ENCODE data around the gene DHRS3.

The DHRS3 gene

DNA sequence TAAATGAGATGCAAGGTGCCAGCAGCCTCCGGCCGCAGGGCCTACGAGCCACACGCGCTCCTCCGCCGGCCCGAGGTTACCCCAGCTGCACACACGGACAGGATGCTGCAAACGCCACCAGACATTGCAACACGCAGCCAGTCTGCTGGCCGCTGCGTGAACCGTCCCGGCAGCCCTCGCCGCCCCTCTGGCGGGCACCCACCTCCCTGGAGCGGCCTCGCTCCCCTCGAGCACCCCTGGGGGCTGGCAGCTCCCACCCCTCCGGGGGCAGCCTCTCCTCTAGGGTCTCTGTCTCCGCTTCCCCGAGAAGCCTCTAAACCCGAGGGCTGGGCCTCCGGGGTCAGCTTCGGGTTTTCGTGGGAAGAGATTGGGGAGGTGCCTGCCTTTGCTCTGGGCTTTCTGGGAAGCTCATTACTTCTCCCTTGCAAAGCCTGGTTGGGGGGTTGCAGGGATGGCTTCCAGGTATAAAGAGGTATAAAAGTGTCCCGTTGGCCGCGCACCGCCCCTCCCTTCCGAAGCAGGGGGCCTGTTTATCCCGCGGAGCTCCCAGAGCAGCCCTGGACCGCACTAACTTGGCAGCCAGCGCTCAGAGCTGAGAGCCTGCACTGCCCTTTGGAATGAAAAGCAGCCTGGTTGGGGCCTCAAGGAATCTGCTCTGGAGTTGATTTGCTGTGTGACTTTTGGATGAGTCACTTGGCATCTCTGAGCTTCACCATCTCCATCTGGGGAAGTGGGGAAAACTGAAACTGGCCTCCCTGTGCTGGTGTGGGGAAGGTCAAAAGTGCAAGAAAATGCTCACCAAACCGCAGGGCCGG lies 21.8 kb downstream of the DHRS3 start:
- peak; percentile 76 for DNase-seq

DNA sequence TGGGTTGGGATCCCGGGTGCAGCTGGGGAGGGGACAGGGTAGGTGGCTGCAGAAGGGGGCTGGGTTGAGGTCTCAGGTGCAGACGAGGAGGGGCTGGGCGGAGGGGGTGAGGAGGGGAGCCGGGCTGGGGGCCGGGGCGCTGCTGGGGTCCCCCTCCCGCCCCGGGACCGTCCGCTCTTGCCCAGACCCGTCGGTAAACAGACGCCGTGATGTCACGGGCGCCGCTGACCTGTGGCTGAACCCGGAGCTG lies 22.3 kb downstream of the DHRS3 start:
- no peak for DNase-seq

DNA sequence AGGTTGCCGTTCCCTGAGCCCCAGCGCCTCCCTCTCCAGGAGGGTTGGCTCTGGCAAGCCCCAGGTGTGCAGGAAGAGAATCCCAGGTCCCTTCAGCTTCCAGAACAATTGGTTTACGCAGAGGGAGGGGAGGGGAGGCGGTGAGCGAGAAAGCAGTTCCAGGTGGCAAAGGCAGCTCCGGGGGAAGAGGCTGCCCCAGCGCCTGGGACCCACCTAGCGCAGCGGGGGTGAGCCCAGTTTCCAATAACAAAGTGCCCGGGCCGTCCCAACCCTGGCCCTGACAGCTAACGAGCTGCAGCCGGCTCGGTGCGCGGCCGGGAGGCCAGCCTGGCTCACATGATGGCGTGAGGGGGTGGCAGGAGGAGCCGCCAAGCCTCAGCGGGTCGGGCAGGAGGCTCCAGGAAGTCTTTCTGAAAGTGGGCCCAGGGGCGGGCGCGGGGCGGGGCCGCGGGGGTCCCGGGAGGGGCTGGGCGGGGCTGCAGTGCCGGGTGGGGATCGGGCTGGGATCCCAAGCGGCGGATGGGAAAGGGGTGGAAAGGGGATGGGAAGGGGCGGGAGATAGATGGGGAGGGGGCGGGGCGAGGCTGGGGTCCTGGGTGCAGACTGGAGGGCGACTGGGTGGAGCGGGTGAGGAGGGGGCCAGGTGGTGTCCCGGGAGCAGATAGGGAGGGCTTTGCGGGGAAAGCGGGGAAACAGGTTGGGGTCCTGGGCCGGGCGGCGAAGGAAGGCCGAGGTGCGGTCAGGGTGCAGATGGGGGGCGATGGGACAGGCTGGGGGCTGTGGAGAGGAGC lies 22.8 kb downstream of the DHRS3 start:
- DNase-seq, result no peak

DNA sequence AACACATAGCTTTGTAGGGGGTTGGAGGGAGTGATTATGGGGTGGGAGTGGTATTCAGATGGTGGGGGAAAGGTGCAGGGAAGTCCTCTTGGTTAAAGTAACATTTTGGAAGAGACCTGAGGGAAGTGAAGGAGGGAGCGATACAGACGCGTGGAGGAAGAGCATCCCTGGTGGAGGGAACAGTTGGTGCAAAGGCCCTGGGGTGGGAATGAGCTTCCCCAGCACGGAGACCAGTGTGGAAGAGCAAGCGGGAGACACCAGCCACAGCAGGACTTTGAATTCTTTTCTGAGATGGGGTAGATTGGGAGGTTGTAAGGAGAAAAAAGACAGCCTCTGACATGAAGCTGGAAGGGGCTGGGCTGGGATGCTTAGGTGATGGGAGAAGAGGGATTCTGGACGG lies 23.5 kb downstream of the DHRS3 start:
- no peak for DNase-seq

DNA sequence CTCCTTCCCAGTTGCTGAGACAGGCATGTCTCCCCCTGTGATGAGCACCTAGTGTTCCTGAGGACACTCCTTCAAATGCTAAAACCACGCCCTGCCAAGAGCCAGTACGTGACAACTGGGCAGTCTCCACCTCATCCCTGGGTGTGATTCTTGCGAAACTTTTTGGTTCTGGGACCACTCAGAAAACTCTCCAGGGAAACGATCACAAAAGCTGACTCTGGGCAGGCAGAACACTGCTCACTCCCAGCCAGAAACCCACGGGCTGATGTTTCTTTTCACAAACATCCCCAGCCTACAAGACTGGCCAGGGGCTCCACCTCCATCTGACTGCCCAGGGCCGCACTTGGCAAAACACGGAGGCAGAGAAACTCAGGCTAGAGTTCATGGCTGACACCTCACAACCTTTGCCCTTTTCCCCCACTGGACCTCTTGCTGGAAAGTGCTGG lies 24.4 kb downstream of the DHRS3 start:
- no peak for DNase-seq

DNA sequence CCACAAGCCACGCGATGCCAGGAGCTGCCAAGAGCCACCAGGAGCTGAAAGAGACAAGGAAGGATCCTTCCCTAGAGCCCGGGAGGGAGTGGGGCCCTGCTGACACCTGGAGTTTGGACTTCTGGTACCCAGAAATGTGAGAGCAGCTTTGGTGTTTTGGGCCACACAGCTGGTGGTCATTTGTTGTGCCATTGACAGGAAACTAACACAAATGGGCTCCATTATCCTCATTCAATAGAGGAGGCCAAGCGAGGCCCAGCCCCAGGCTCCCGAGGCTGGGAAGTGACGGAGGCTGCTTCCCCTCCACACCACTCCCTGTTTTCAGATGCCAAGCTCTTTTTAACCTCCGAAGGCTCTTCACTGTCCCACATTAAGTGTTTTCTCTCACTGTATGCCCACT lies 25.5 kb downstream of the DHRS3 start:
- no peak for DNase-seq

DNA sequence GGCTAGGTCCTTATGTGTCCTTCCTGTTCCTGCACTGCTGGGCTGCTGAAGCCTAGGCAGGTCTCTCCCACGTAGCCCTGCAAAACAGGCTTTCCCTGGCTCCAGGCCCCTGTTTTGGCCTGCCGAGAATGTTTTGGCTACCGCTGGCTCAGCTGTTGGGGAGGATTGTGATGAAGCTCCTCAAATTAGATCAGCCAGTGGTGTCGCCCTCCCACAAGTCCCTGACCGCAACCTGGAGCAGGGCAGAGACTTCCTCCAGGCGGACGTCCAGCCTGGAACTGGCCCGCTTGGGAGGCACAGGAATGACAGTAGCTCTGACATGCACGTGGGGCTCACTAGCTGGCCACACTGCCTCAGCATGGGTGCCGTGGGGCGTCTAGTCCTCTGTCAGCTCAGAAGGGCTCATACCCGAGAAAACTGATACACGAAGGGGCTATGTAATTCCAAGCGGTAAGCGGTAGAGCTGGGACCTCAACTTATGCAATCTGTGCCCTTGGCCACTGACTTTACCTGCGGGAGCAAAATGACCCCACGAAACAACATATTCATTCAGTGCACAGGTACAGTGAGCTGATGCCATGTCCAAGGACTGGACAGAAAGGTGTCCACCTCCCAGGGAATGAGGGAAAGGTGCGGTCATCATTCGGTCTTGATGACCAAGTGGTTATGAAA lies 26.6 kb downstream of the DHRS3 start:
- DNase-seq, result no peak

DNA sequence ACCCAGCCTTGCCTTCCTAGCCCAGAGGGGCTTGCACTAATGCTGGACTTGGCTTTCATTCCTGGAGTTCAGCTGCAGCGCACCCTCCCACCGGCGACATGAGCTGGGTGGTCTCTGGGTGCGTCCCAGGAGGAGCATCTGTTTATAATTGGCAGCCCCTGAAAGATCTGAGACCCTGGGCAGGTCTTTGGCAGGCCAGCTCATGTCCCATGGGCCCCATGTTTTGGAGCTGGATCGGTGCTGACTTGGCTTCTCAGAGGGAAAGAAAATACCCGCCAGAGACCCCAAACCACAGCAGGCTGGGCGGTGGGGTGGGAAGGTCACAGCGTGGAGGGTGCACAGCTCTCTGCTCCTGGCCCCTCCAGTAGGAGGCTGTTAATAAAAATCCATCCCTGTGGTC lies 29.3 kb downstream of the DHRS3 start:
- DNase-seq, result no peak

DNA sequence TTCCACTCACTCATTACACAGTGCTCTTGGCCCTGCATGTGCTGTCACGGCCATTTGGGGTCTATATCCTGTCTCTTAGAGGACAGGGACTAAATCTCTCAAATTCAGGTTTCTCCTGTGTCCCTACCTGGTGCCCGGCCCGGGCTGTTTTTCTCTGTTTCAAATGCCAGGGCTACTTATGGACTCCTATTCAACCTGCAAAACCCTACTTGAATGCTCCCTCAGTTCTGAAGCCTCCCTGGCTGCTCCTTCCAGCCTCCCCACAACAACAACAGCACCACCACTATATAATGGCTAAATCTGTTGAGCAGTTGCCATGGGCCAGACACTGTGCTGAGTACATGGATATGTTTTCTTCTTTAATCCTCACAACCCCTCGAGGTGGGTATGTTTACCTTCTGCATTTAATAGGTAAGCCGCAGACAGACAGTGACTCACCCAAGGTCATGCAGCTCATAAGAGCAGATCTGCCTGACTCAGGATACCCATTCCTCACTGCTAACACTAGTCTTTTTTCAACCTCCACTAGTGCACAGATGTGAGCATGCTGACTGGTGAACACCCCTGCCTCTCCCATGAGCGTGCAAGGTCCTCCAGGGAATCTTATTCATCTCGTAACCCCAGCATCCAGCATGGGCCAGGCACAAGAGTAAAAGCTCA lies 29.9 kb downstream of the DHRS3 start:
- no peak for DNase-seq

DNA sequence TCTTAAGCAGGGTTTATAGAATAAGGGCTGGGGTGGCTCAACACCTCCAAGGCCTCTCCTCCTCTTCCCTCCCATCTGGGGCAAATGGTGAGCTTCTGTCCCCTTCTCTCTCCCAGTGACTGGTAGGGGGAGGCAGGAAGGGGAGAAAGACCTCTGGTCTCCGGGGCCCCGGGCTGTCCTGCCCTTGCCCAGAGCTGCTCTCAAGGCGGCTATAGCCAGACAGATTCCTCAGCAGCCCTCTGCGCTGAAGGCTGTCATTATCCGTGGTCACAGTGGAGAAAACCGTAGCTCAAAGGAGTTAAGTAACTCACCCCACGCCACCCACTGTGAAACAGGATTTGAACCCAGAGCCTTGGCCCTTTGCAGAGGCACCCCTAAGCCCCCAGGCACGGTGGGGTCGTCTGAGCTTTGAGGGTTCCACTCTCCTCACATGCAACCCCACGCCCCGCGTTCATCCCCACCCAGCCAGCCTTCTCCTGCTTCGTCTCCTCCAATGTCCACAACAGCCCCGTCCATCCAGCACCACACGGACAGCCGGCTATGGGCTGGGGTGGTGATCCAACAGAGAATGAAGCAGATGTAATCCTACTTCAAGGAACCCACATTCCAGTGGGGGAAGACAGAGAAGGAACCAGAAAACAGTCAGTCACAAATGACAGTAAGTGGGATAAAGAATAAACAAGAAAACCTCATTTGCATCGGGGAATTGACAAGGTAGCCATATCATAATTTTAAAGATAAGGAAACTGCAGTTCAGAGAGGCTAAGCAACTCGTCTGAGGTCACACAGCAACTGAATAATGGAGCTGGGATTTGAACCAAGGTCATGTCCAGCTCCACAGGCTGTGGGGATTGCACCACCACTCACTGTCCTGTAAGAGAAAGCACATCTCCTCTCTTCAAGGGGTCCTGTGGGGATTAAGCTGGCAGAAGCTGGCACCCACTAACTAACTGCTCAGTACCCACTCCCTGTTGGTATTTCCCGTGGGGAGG lies 31.8 kb downstream of the DHRS3 start:
- no peak for DNase-seq

DNA sequence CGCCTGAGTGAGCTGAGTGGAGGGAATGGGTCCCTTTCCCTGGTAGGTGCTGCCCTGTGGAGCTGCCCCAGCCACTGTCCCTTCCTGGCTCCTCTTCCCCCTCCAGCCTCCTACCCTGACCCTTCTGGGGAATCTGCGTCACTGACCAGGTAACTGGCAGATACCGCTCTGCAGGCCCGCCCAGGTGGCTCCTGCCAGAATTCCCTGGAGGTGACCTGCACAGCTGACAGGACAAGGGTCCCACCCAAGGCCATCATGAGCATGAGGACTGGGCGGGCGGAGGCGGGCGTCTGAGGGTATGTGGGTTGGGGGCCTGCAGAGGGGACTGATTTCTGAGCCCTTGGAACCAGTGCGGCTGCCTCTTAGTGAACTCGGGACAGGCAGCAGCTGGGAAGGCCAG lies 32.5 kb downstream of the DHRS3 start:
- DNase-seq, result no peak

DNA sequence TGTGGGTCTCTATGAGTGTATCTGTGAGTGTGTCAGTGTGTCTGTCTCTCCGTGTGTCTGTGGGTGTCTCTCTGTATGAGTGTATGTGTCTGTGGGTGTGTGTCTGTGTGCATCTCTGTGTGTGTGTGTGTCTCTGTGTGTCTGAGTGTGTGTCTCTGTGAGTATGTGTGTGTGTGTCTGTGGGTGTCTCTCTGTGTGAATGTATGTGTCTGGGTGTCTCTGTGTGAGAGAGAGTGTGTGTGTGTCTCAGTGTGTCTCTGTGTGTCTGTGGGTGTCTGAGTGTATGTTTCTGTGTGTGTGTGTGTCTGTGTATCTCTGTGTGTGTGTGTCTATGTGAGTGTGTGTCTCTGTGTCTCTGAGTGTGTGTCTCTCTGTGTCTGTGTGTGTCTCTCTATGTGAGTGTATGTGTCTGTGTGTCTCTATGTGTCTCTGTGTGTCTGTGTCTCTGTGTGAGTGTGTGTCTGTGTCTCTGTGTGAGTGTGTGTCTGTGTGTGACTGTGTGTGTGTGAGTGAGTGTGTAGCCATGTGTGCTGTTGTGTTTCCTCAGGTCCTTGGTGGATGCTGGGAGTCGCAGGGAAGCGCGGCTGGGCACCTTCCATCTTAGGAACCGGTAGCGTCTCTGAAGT lies 33.0 kb downstream of the DHRS3 start:
- DNase-seq, result no peak

DNA sequence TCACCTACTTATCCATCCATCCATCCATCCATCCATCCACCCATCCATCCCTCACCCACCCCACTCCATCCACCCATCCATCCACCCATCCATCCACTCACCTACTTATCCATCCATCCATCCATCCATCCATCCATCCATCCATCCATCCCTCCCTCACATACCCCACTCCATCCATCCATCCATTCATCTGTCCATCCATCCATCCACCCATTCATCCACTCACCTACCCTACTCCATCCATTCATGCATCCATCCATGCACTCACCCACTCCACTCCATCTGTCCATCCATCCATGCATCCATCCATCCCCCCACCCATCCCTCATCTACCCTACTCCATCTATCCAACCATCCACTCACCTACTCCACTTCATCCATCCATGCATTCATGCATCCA lies 34.5 kb downstream of the DHRS3 start:
- no peak for DNase-seq

DNA sequence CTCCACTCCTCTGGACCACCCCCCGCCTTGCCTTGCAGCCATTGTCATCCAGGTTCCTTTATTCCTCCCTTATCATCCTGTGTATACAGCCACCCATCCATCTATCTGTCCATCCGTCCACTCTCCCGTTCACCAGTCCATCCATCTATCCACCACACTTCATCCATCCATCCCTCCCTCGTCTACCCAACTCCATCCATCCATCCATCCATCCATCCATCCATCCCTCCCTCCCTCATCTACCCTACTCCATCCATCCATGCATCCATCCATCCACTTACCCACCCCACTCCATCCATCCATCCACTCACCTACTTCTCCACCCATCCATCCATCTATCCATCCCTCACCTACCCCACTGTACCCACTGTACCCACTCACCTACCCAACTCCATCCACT lies 35.4 kb downstream of the DHRS3 start:
- no peak for DNase-seq

DNA sequence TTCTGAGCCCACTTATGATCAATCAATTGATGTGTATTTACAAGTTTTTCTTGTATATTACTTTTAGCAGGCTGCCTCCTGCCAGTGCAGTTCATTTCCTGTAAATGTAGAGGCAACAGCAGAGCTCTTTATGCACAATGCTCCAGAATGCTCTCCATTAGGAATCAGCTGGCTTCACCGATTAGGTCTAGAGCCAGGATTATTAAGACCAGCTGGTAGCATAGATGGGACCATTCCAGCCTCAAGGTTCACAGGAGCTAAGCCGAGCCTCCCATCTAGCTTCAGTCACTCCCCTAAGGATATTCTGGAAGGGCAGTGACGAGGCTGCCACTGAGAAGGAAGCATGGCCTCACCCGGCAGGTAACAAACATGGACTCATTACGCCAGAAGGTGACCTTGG lies 36.8 kb downstream of the DHRS3 start:
- DNase-seq, result no peak

DNA sequence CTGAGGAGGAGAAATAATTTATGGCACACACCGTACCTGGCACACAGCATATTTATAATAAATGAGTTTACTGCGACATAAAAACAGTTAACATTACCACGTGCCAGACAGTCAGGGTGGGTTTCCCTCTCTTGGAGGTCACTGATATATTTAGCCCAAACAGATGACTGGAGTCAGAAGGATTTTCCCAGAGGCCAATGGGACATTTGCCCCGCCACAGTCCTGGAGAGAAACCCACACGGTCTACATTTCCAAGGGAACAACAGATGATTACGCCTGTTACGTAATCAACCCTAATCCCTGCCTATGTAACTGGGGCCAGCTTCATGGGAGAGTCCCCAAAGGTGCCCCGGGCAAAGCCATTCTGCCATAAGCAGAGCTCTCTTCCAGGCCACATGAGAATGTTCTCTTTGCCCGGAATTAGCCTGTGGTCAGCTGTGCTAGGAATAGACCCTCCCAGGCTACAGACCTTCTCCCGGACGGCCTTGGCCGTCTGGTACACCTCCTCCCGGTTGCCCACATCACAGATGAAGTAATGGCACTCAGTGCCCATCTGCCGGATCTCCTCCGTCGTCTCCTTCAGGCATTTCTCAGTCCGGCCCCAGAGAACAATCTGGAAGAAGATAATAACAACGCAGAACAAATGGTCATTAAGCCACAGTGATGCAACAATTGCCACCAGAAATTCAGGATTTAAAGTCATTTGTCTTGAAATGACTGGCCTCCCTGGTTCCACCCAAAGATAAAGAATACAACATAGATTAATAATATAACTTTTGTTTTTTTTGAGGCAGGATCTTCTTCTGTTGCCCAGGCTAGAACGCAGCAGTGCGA lies 37.7 kb downstream of the DHRS3 start:
- no peak for DNase-seq

DNA sequence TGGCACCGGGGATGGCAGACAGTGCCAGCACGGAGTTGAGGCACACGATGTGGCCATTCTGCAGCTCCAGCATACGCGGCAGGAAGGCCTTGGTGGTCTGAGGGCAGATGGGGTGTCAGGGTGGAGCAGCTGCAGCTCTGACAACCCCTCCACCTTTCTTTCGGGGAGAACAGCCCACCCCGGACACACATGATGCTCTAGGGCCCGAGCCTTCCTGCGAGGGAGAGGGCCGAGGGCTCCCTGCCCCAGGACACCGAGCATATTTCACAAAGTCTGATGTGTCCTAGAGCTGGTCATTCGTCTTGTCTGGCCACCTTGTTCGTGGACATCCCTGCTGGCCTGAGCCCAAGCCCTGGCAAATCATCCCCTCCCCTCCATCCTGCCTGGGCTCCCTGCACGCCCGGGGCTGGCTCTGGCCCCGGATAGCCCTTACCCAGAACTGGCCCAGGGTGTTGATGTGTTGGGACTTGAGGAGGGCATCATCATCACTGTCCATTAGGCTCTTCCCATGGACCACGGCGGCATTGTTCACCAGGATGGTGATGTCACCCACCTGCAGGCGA lies 39.1 kb downstream of the DHRS3 start:
- DNase-seq, result no peak

DNA sequence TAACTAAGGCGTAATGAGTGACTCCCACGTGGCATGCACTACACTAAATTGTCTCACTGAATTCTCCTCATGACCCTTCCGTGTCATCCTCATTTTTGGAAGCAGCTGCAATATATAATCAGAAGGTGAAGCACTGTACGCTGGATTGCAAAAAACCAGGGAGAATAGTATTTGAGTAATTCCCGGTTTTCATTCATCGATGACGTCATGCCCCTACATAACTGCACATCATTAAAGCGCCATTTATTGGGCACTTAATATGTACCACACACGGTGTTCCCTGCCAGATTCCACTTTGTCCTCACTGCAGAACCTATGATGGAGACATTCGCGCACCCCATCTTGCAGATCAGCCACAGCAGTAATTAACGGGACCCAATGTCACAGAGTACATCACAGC lies 41.0 kb downstream of the DHRS3 start:
- no peak for DNase-seq

DNA sequence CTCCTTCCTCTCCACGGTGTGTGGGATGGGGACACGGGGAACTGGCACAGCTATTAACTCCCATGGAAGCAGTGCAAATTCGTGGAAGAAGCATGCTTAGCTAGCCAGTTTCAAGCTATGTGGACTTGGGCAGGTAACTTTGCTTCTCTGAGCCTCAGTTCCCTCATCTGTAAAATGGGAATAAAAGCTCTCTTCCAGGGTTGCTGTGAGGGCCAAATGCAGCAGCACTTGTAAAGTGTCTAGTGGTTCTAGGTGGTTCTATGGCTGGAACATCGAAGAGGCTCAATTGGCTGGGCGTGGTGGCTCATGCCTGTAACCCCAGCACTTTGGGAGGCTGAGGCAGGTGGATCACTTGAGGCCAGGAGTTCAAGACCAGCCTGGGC lies 43.3 kb downstream of the DHRS3 start:
- no peak for DNase-seq

DNA sequence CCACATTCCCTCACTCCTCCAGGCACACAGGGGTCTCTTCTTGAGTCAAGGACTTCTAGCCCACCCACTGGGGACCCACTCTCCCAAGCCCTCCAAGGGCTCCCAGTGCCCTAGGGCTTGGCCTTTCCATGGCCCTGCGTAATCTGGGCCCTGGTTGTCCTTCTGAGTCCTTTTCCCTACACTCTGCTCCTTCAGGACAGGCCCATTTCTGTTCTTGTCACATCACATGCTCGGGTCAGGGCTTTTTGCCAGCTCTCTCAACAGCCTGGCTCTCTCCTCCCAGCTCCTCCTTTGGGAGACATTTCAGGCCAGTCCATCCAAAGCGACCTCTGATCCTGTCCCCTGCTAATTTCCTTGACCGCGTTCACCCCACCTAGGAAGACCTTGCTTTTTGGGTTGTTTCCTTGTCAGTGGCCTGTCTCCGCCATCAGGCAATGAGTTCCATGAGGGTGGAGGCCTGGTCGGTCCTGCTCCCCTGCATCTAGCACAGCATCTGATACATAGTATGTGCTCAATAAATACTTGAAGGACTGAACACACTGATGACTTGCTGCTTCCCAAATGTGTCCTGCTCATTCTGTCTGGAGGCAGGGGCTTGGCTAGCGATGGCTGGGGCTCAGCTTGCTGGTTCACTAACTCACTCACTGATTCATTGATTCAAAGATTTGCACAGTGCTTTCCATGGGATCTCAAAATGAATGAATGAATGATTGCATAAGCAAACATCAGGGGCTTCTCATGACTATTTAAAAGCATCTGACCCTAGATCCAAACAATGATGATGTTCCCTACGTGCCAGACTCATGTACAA lies 44.8 kb downstream of the DHRS3 start:
- no peak for DNase-seq

All from CD4-positive, alpha-beta T cell treated with Interleukin-15 for 1 hour (primary cell).